ENCODE results near the gene TRIM72.
"Not testable (repeated sequence)": the region's sequence is repeated elsewhere in the genome, so short reads cannot be mapped to it uniquely, and the experiment has no call there.

Gene TRIM72

DNA sequence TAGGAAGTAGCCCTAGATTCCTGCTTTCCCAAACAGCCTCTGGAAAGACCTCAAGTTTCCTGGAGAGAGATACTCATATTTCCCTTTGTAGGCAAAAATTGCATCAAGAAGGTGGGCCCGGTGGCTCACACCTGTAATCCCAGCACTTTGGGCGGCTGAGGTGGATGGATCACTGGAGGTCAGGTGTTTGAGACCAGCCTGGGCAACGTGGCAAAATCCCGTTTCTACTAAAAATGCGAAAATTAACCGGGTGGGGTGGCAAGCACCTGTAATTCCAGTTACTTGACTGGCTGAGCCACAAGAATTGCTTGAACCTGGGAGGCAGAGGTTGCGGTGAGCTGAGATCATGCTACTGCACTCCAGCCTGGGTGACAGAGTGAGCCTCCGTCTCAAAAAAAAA is 13.8 kb upstream of the TRIM72 start:
- H2BK5ac ChIP-seq (ENCODE audit: low read length); H3K23ac ChIP-seq (ENCODE audit: low read depth, low read length, poor library complexity); H3K4me3 ChIP-seq (ENCODE audit: low read length in 2 of 2); H3K4ac ChIP-seq (ENCODE audit: low read length); H3K4me1 ChIP-seq (ENCODE audit: control insufficient read depth in 2 of 2, insufficient read depth in 1 of 2, low read depth in 1 of 2, low read length in 2 of 2); H3K14ac ChIP-seq (ENCODE audit: low read length); H2AK5ac ChIP-seq (ENCODE audit: low read depth, low read length); H3K9ac ChIP-seq (ENCODE audit: low read depth, low read length, poor library complexity); H3K9me3 ChIP-seq (replicated peaks in 1 of 2; ENCODE audit: control insufficient read depth in 2 of 2, insufficient read depth in 1 of 2, low read depth in 1 of 2, low read length in 2 of 2); H2BK15ac ChIP-seq (ENCODE audit: low read length); H2BK120ac ChIP-seq (ENCODE audit: low read depth, low read length); H4K8ac ChIP-seq (ENCODE audit: low read depth, low read length); H2BK12ac ChIP-seq (ENCODE audit: low read length); H3K4me2 ChIP-seq (ENCODE audit: insufficient read depth, low read length, poor library complexity, severe bottlenecking); H3K18ac ChIP-seq (ENCODE audit: low read length); H3K27ac ChIP-seq (replicated peaks; ENCODE audit: low read length); H4K91ac ChIP-seq (ENCODE audit: low read depth, low read length, poor library complexity); H2AFZ ChIP-seq (ENCODE audit: low read length); DNase-seq (ENCODE audit: low spot score); H3K79me1 ChIP-seq (ENCODE audit: low read depth, low read length): not testable (repeated sequence)
- peaks cover 14 to 36% (median 22%) of the 10 kb centered on the region in 3 experiments for H3K27me3 ChIP-seq (ENCODE audit: control insufficient read depth in 3 of 3, insufficient read depth in 3 of 3, low read depth in 1 of 3, low read length in 3 of 3)
- WGBS, 2 donors (ENCODE audit: extremely low coverage in 2 of 2, insufficient read length in 2 of 2, insufficient replicate concordance in 1 of 2) = no CpG with 5 or more reads among the region's 8 CpGs
- peaks cover 18 to 44% of the 10 kb centered on the region in 2 donors for H3K36me3 ChIP-seq (replicated peaks in 1 of 2; ENCODE audit: control insufficient read depth in 2 of 2, insufficient read depth in 2 of 2, low read length in 2 of 2)

DNA sequence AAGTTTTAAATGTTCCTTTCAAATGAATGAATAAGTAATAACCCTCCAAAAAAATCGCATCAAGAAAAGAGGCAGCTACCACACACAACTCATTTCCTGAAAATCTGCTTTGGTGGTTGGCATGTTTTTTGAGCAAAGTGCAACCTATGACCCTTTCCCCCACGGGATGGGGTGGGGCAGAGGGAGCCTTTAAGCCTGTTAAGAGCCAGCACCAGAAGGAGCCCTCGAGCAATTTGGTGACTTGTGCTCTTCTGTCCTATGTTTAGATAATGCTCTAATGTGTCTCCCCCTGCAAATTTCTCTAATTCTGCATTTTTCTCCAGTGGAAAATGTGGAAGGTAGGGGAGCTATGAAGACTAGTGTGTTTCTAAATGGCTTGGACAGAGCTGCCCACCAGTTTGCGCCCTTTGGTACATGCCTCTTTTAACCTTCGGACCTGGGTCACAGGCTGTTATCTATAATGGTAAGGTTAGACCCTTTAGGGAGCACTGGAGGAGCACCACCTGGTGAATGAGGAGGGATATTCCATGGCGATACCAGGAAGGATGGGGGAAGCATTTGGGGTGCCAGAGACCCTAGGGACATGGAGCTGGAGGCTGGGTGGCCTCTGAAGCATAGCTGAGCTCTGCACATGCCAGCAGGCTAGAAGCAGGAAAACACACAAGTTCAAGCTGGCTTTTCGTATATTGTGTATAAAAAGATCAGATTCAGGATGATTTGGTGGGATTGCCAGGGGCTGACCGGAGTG is 12.9 kb upstream of the TRIM72 start:
- Histone ChIP-seq H2BK5ac (ENCODE audit: low read length) (no peak overlapping the region), H3K4me2 (ENCODE audit: insufficient read depth, low read length, poor library complexity, severe bottlenecking) (no peak overlapping the region), H3K36me3 (replicated peaks in 1 of 2; ENCODE audit: control insufficient read depth in 2 of 2, insufficient read depth in 2 of 2, low read length in 2 of 2) (peaks cover 15 to 35% of the 10 kb centered on the region in 2 donors), H3K9ac (ENCODE audit: low read depth, low read length, poor library complexity) (no peak overlapping the region), H3K79me1 (ENCODE audit: low read depth, low read length) (peaks cover 3% of the 10 kb centered on the region), H3K27me3 (ENCODE audit: control insufficient read depth in 3 of 3, insufficient read depth in 3 of 3, low read depth in 1 of 3, low read length in 3 of 3) (peaks cover 14 to 36% (median 22%) of the 10 kb centered on the region in 3 experiments), H3K4ac (ENCODE audit: low read length) (no peak overlapping the region), H4K8ac (ENCODE audit: low read depth, low read length) (no peak overlapping the region), H2BK12ac (ENCODE audit: low read length) (no peak overlapping the region), H3K23ac (ENCODE audit: low read depth, low read length, poor library complexity) (peak overlapping the region; percentile 99), H3K14ac (ENCODE audit: low read length) (no peak overlapping the region), H2BK15ac (ENCODE audit: low read length) (no peak overlapping the region), H2AFZ (ENCODE audit: low read length) (no peak overlapping the region), H3K4me3 (ENCODE audit: low read length in 2 of 2) (no peak overlapping the region), H2BK120ac (ENCODE audit: low read depth, low read length) (no peak overlapping the region), H3K27ac (replicated peaks; ENCODE audit: low read length) (no peak overlapping the region), H3K4me1 (ENCODE audit: control insufficient read depth in 2 of 2, insufficient read depth in 1 of 2, low read depth in 1 of 2, low read length in 2 of 2) (peaks cover 0 to 7% of the 10 kb centered on the region in 2 donors), H3K18ac (ENCODE audit: low read length) (no peak overlapping the region), H4K91ac (ENCODE audit: low read depth, low read length, poor library complexity) (no peak overlapping the region), H2AK5ac (ENCODE audit: low read depth, low read length) (no peak overlapping the region), H3K9me3 (replicated peaks in 1 of 2; ENCODE audit: control insufficient read depth in 2 of 2, insufficient read depth in 1 of 2, low read depth in 1 of 2, low read length in 2 of 2) (peaks cover 0 to 3% of the 10 kb centered on the region in 2 donors)
- no peak for DNase-seq (ENCODE audit: low spot score)
- WGBS, 2 donors (ENCODE audit: extremely low coverage in 2 of 2, insufficient read length in 2 of 2, insufficient replicate concordance in 1 of 2) = no CpG with 5 or more reads among the region's 8 CpGs

DNA sequence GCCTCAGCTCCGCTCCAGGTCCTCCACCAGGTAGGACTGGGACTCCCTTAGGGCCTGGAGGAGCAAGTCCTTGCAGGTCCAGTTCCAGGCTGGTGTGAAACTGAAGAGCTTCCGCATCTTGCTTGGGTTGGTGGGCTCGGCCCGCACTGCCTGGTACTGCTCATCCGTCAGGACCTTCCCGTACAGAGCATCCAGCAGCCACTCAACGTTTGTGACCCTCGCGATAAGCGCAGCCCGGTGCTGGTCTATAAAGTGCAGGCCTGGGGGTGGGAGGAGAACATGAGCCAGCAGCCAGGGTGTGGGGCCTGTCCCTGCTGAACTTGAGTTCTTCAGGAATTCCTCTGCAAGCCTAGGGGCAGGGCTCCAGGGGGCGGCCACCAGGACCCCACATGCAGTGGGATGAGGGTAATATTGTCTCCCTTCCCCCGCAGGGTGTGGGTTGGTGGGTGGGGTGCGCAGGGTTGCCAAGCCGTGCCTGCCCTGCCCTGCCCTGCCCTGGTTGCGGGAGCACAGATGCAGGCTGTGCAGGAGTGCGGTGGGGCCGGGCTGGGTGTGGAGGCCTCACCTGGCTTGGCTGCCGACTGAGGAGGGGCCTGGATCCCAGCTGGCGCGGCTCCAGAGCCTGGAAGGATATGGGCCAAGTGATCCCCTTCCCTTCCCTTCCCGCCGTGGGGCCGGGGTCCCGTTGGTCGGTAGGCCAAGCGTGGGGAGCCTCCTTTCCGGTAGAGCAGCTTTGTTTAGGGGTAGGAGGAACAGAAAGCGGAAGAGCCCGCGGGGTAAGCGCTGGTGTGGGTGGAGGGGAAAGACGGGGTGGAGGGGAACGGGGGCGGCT is 12.1 kb upstream of the TRIM72 start:
- H3K4ac ChIP-seq (ENCODE audit: low read length) = no peak overlapping the region
- peak overlapping the region; percentile 71 for H3K18ac ChIP-seq (ENCODE audit: low read length)
- peak overlapping the region; percentile 61 for H3K4me2 ChIP-seq (ENCODE audit: insufficient read depth, low read length, poor library complexity, severe bottlenecking)
- peaks cover 14 to 36% (median 27%) of the 10 kb centered on the region in 3 experiments for H3K27me3 ChIP-seq (ENCODE audit: control insufficient read depth in 3 of 3, insufficient read depth in 3 of 3, low read depth in 1 of 3, low read length in 3 of 3)
- no peak overlapping the region for H2BK120ac ChIP-seq (ENCODE audit: low read depth, low read length)
- peaks cover 2% of the 10 kb centered on the region for H3K79me1 ChIP-seq (ENCODE audit: low read depth, low read length)
- peaks cover 0 to 3% of the 10 kb centered on the region in 2 donors for H3K9me3 ChIP-seq (replicated peaks in 1 of 2; ENCODE audit: control insufficient read depth in 2 of 2, insufficient read depth in 1 of 2, low read depth in 1 of 2, low read length in 2 of 2)
- H3K36me3 ChIP-seq (replicated peaks in 1 of 2; ENCODE audit: control insufficient read depth in 2 of 2, insufficient read depth in 2 of 2, low read length in 2 of 2) = peaks cover 10 to 27% of the 10 kb centered on the region in 2 donors
- H3K23ac ChIP-seq (ENCODE audit: low read depth, low read length, poor library complexity) = peak overlapping the region; percentile 99
- peak overlapping the region; percentile 91 for H3K9ac ChIP-seq (ENCODE audit: low read depth, low read length, poor library complexity)
- no peak overlapping the region for H2AFZ ChIP-seq (ENCODE audit: low read length)
- DNase-seq (ENCODE audit: low spot score) = no peak
- no peak overlapping the region for H2BK12ac ChIP-seq (ENCODE audit: low read length)
- H2BK5ac ChIP-seq (ENCODE audit: low read length) = no peak overlapping the region
- H3K27ac ChIP-seq (replicated peaks; ENCODE audit: low read length) = no peak overlapping the region
- H4K8ac ChIP-seq (ENCODE audit: low read depth, low read length) = peak overlapping the region; percentile 32
- H3K4me3 ChIP-seq (ENCODE audit: low read length in 2 of 2) = peak overlapping the region in 1 of 2 donors; percentile 74
- no CpG with 5 or more reads among the region's 35 CpGs for WGBS, 2 donors (ENCODE audit: extremely low coverage in 2 of 2, insufficient read length in 2 of 2, insufficient replicate concordance in 1 of 2)
- peak overlapping the region; percentile 75 for H2AK5ac ChIP-seq (ENCODE audit: low read depth, low read length)
- H4K91ac ChIP-seq (ENCODE audit: low read depth, low read length, poor library complexity) = peak overlapping the region; percentile 69
- peak overlapping the region; percentile 66 for H3K14ac ChIP-seq (ENCODE audit: low read length)
- H3K4me1 ChIP-seq (ENCODE audit: control insufficient read depth in 2 of 2, insufficient read depth in 1 of 2, low read depth in 1 of 2, low read length in 2 of 2) = peaks cover 0 to 7% of the 10 kb centered on the region in 2 donors
- peak overlapping the region; percentile 51 for H2BK15ac ChIP-seq (ENCODE audit: low read length)
